GM19452 (cell line): ENCODE measurements around the gene SPATA6.
"Not testable (repeated sequence)": the region's sequence is repeated elsewhere in the genome, so short reads cannot be mapped to it uniquely, and the experiment has no call there.

ENCODE experiments used
- ATAC-seq: cut with Tn5 transposase; IDR thresholded peaks from one replicate; pipeline ENCODE4 v1.9.1; 2021; ENCODE audit not compliant: unreplicated experiment

SPATA6 gene

GRCh38 chr1:48362901-48363300, 109.1 kb downstream of the SPATA6 start:
- no peak for ATAC-seq

- no peak for ATAC-seq
Observed at GRCh38 chr1:48356901-48357300, 115.1 kb downstream of the SPATA6 start.

- ATAC-seq, result no peak
Observed at GRCh38 chr1:48344373-48344772, 127.6 kb downstream of the SPATA6 start.

GRCh38 chr1:48341221-48341620, 130.8 kb downstream of the SPATA6 start:
- no peak for ATAC-seq

- ATAC-seq, result no peak
Observed at GRCh38 chr1:48338257-48338656, 133.7 kb downstream of the SPATA6 start.

- ATAC-seq, result no peak
Observed at GRCh38 chr1:48333316-48333715, 138.7 kb downstream of the SPATA6 start.

GRCh38 chr1:48332115-48332514, 139.9 kb downstream of the SPATA6 start:
- ATAC-seq, result no peak

GRCh38 chr1:48329905-48330304, 142.1 kb downstream of the SPATA6 start:
- ATAC-seq, result no peak

GRCh38 chr1:48329486-48329885, 142.5 kb downstream of the SPATA6 start:
- ATAC-seq, result no peak

GRCh38 chr1:48311829-48312228, 160.2 kb downstream of the SPATA6 start:
- not testable (repeated sequence) for ATAC-seq

- ATAC-seq, result no peak
Observed at GRCh38 chr1:48309564-48310082, 162.4 kb downstream of the SPATA6 start.

GRCh38 chr1:48302652-48303051, 169.4 kb downstream of the SPATA6 start:
- no peak for ATAC-seq

- ATAC-seq, result no peak
Observed at GRCh38 chr1:48294656-48295055, 177.3 kb downstream of the SPATA6 start.

GRCh38 chr1:48294094-48294493, 177.9 kb downstream of the SPATA6 start:
- ATAC-seq, result not testable (repeated sequence)

GRCh38 chr1:48292706-48293105, 179.3 kb downstream of the SPATA6 start:
- no peak for ATAC-seq

GRCh38 chr1:48291421-48291820, 180.6 kb downstream of the SPATA6 start:
- no peak for ATAC-seq

GRCh38 chr1:48285525-48285924, 186.5 kb downstream of the SPATA6 start:
- ATAC-seq, result no peak

GRCh38 chr1:48284696-48285420, 187.1 kb downstream of the SPATA6 start:
- not testable (repeated sequence) for ATAC-seq

- ATAC-seq, result not testable (repeated sequence)
Observed at GRCh38 chr1:48282329-48282728, 189.7 kb downstream of the SPATA6 start.

- ATAC-seq, result not testable (repeated sequence)
Observed at GRCh38 chr1:48277437-48277836, 194.6 kb downstream of the SPATA6 start.

GRCh38 chr1:48266576-48266975, 205.4 kb downstream of the SPATA6 start:
- ATAC-seq, result no peak

GRCh38 chr1:48263041-48263440, 209.0 kb downstream of the SPATA6 start:
- no peak for ATAC-seq

- no peak for ATAC-seq
Observed at GRCh38 chr1:48261881-48262400, 210.1 kb downstream of the SPATA6 start.
